Measurements from ENCODE around the gene GHR. TPM values are rescaled to one million over a fixed set of nuclear protein-coding genes. Genes with fewer than 3 reads are reported as not detected.

Gene GHR
- total and polyA plus RNA-seq, 2 of the 8 experiments (the other 6 are each of a cell fraction or from before 2014, with no cell fraction given): 0.15 to 0.19 TPM

DNA sequence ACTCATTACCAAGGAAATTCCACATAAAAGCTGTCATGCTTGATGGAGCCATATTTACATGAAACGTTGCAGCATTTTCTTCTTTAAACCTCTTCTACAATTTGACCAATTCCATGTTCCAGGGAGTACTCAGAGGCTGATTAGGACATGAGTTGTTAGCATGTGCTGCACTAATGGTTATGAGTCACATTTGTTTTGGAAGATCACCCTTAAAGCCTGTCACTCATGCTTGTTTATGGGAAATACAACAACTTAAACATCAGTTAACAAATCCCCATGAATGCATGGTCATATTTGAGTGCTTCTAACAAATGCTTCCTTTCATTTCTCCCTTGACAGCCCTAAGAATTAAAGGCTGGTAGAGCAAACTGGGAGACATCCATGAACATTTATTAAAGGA lies 156.1 kb downstream of the GHR start (continued):
- TF ChIP-seq TAF7 (optimal IDR thresholded peaks at IDR 0.05; ENCODE audit: borderline replicate concordance, low read depth, low read length): no peak
- no peak for TF ChIP-seq ZNF274 (IDR thresholded peaks at IDR 0.05; ENCODE audit: borderline replicate concordance, extremely low read depth, low read length)
- no peak for TF ChIP-seq CHD2 (IDR thresholded peaks at IDR 0.05; ENCODE audit: low read length)
- no peak for TF ChIP-seq PHF8 (conservative IDR thresholded peaks at IDR 0.05; ENCODE audit: low read depth, low read length)

Data from H1 (cell line).